G401 (cell line): ENCODE results near the gene ULBP1. TPM values are rescaled to one million over a fixed set of nuclear protein-coding genes. Genes with fewer than 3 reads are reported as not detected.
"Not testable (repeated sequence)": the region's sequence is repeated elsewhere in the genome, so short reads cannot be mapped to it uniquely, and the experiment has no call there.

Source experiments
- DNase-seq: peaks from one replicate; pipeline ENCODE4 v3.0.0-alpha.2; 2015; ENCODE audit warnings: low spot score
- in situ Hi-C: cut with HindIII; loops from 2 replicates; pipeline ENCODE4 v1.10.0; 2016; ENCODE audit warnings: low sequenced_read_pairs, mixed read lengths
- total RNA-seq: library from RNA; depleted of rRNA; stranded (reverse); fragments of >200 nt; shearing (Covaris generic); gene quantifications from 2 replicates; pipeline ENCODE4 v1.2.3, GENCODE V29; 2014; rRNA removed

The ULBP1 gene
- not detected in 2 replicates for total RNA-seq

- DNase-seq, result peak; percentile 85
- in situ Hi-C loops, result no loop called here
Observed at GRCh38 chr6:149963462-149964307, at the start of gene ULBP1. TSS of gene ULBP1 (plus strand) at chr6:149963943. CDS start at chr6:149964050, 107 bp downstream.

GRCh38 chr6:149915970-149916865 lies 47.5 kb upstream of the ULBP1 start:
- in situ Hi-C loops, result no loop called here
- DNase-seq, result no peak

- DNase-seq, result no peak
- in situ Hi-C loops, result no loop called here
Observed at GRCh38 chr6:149917679-149918078, 46.1 kb upstream of the ULBP1 start.

- in situ Hi-C loops, result no loop called here
Observed at GRCh38 chr6:149918151-149918905, 45.4 kb upstream of the ULBP1 start.

GRCh38 chr6:149919126-149919833 lies 44.5 kb upstream of the ULBP1 start:
- in situ Hi-C loops, DNase-seq: not testable (repeated sequence)

More at GRCh38 chr6:149918151-149918905, 45.4 kb upstream of the ULBP1 start:
- no peak for DNase-seq

GRCh38 chr6:149919834-149920225 lies 43.9 kb upstream of the ULBP1 start:
- DNase-seq, result no peak
- in situ Hi-C loops, result no loop called here

GRCh38 chr6:149921361-149921760 lies 42.4 kb upstream of the ULBP1 start:
- DNase-seq, result no peak
- in situ Hi-C loops, result no loop called here

- in situ Hi-C loops, DNase-seq: not testable (repeated sequence)
Observed at GRCh38 chr6:149922091-149922490, 41.7 kb upstream of the ULBP1 start.

GRCh38 chr6:149922642-149923326 lies 41.0 kb upstream of the ULBP1 start, which contains the start of gene RAET1G:
TSS of gene RAET1G (minus strand) at chr6:149923121. CDS start at chr6:149923010, 111 bp downstream.
- in situ Hi-C loops, result no loop called here

GRCh38 chr6:149923327-149923986 lies 40.3 kb upstream of the ULBP1 start:
- DNase-seq, result no peak
- in situ Hi-C loops, result no loop called here

More at GRCh38 chr6:149922642-149923326, 41.0 kb upstream of the ULBP1 start, which contains the start of gene RAET1G:
- DNase-seq, result peak; percentile 72

GRCh38 chr6:149924206-149924932 lies 39.4 kb upstream of the ULBP1 start:
- DNase-seq, result no peak
- in situ Hi-C loops, result no loop called here

- no peak for DNase-seq
- in situ Hi-C loops, result no loop called here
Observed at GRCh38 chr6:149924933-149925252, 38.9 kb upstream of the ULBP1 start.

- peak; percentile 9 for DNase-seq
- in situ Hi-C loops, result no loop called here
Observed at GRCh38 chr6:149925253-149925973, 38.3 kb upstream of the ULBP1 start.

GRCh38 chr6:149925974-149926777 lies 37.6 kb upstream of the ULBP1 start:
- in situ Hi-C loops, result no loop called here
- DNase-seq, result peak; percentile 83

GRCh38 chr6:149927025-149927424 lies 36.7 kb upstream of the ULBP1 start:
- in situ Hi-C loops, DNase-seq: not testable (repeated sequence)
